CD14-positive monocyte (primary cell): Measurements from ENCODE around the gene CFAP61. TPM values are rescaled to one million over a fixed set of nuclear protein-coding genes. Genes with fewer than 3 reads are reported as not detected.

Source experiments
- DNase-seq, 3 donors: peaks; one replicate each; pipeline ENCODE4 v3.0.0-alpha.2; 2011 to 2022
- H2AFZ ChIP-seq: 2 replicates; pipeline ENCODE4 v1.6.0; 2012; ENCODE audit warnings: mild to moderate bottlenecking, low read depth, low read length, inconsistent platforms; ENCODE audit not compliant: insufficient read depth, poor library complexity, severe bottlenecking
- H3K27ac ChIP-seq, 2 donors: 1 replicate in 1 of 2; 2 replicates in 1 of 2; pipeline ENCODE4 v1.5.1; 2012 to 2013; ENCODE audit warnings: low read length in 2 of 2, control low read depth in 1 of 2, inconsistent platforms in 1 of 2, low read depth in 1 of 2, mild to moderate bottlenecking in 1 of 2
- H3K27me3 ChIP-seq, 2 donors: one replicate each; pipeline versions ENCODE4 v1.6.0 to v1.6.1; 2011 to 2013; ENCODE audit warnings: low read length in 2 of 2; ENCODE audit not compliant: control insufficient read depth in 2 of 2, insufficient read depth in 2 of 2
- H3K36me3 ChIP-seq, 2 donors: replicated peaks in 1 of 2; 1 replicate in 1 of 2; 2 replicates in 1 of 2; pipeline versions ENCODE4 v1.5.1 to v1.6.1; 2012 to 2013; ENCODE audit warnings: low read length in 2 of 2, control low read depth in 1 of 2, inconsistent platforms in 1 of 2, mild to moderate bottlenecking in 1 of 2; ENCODE audit not compliant: insufficient read depth in 2 of 2, control insufficient read depth in 1 of 2
- H3K4me1 ChIP-seq, 2 donors: 1 replicate in 1 of 2; 2 replicates in 1 of 2; pipeline versions ENCODE4 v1.5.1 to v1.6.1; 2012 to 2013; ENCODE audit warnings: low read length in 2 of 2, control low read depth in 1 of 2, inconsistent platforms in 1 of 2, mild to moderate bottlenecking in 1 of 2, moderate library complexity in 1 of 2; ENCODE audit not compliant: insufficient read depth in 2 of 2, control insufficient read depth in 1 of 2
- H3K4me2 ChIP-seq: replicated peaks from 2 replicates; pipeline ENCODE3; 2012; ENCODE audit warnings: low read length, moderate library complexity, mild to moderate bottlenecking; ENCODE audit not compliant: poor library complexity, severe bottlenecking; ENCODE audit errors: extremely low read depth
- H3K4me3 ChIP-seq, 3 experiments: fragments of 200-600 bp in 1 of 3; sonication (generic) in 1 of 3; replicated peaks in 1 of 3; 1 replicate in 2 of 3; 2 replicates in 1 of 3; pipeline ENCODE4 v1.5.1; 2011 to 2013; ENCODE audit warnings: low read length in 3 of 3, mild to moderate bottlenecking in 3 of 3, control low read depth in 2 of 3, low read depth in 2 of 3, inconsistent platforms in 1 of 3, moderate library complexity in 1 of 3
- H3K79me2 ChIP-seq: 2 replicates; pipeline ENCODE4 v1.6.0; 2012; ENCODE audit warnings: mild to moderate bottlenecking, control low read depth, inconsistent platforms, low read length, moderate library complexity; ENCODE audit not compliant: insufficient read depth
- H3K9ac ChIP-seq: 2 replicates; pipeline ENCODE4 v1.6.0; 2017; ENCODE audit warnings: low read length, mild to moderate bottlenecking; ENCODE audit not compliant: insufficient read depth, poor library complexity, severe bottlenecking
- H3K9me3 ChIP-seq, 2 donors: replicated peaks in 1 of 2; 1 replicate in 1 of 2; 2 replicates in 1 of 2; pipeline versions ENCODE4 v1.5.1 to v1.6.1; 2012 to 2013; ENCODE audit warnings: low read length in 2 of 2, control low read depth in 1 of 2; ENCODE audit not compliant: control insufficient read depth in 1 of 2, insufficient read depth in 1 of 2
- H4K20me1 ChIP-seq: 2 replicates; pipeline ENCODE4 v1.6.0; 2012; ENCODE audit warnings: mild to moderate bottlenecking, low read length, control low read depth, moderate library complexity; ENCODE audit not compliant: insufficient read depth
- H3K27ac Mint-ChIP-seq, 7 donors: one replicate each; pipeline ENCODE4 v1.8.0; 2020; ENCODE audit warnings: mild to moderate bottlenecking in 7 of 7, mixed read lengths in 7 of 7, moderate library complexity in 6 of 7, inconsistent platforms in 2 of 7
- H3K27me3 Mint-ChIP-seq, 3 donors: one replicate each; pipeline ENCODE4 v1.8.0; 2021 to 2022; ENCODE audit warnings: low read depth in 3 of 3, mild to moderate bottlenecking in 3 of 3, mixed read lengths in 3 of 3, moderate library complexity in 3 of 3, inconsistent platforms in 1 of 3
- H3K36me3 Mint-ChIP-seq, 2 donors: one replicate each; pipeline ENCODE4 v1.8.0; 2020; ENCODE audit warnings: mixed read lengths in 2 of 2, inconsistent platforms in 1 of 2, mild to moderate bottlenecking in 1 of 2
- H3K4me1 Mint-ChIP-seq: one replicate; pipeline ENCODE4 v1.8.0; 2020; ENCODE audit warnings: mild to moderate bottlenecking, mixed read lengths
- H3K4me3 Mint-ChIP-seq, 2 donors: one replicate each; pipeline ENCODE4 v1.8.0; 2020; ENCODE audit warnings: mild to moderate bottlenecking in 2 of 2, mixed read lengths in 2 of 2, moderate library complexity in 1 of 2
- H3K9me3 Mint-ChIP-seq, 7 donors: one replicate each; pipeline ENCODE4 v1.8.0; 2020 to 2022; ENCODE audit warnings: mixed read lengths in 7 of 7, mild to moderate bottlenecking in 6 of 7, moderate library complexity in 6 of 7, inconsistent platforms in 2 of 7
- WGBS: methylation state at CpG from one replicate; pipeline ENCODE4 v1.1.5; 2013; ENCODE audit warnings: missing lambda C conversion rate; ENCODE audit not compliant: insufficient coverage; 5-methylcytosine and 5-hydroxymethylcytosine counted together
- intact Hi-C, 2 donors: fragments of 100-400 bp; cut with micrococcal nuclease; formaldehyde crosslinking; loops; one replicate each; pipeline versions ENCODE4 v1.15.0 to v1.15.1; 2023
- polyA plus RNA-seq, 3 donors: library from polyadenylated mRNA; depleted of rRNA in 1 of 3; unstranded in 2 of 3; stranded (reverse) in 1 of 3; fragments of 300-500 nt in 2 of 3; fragments of >200 nt in 1 of 3; fragmentation: Illumina TruSeq in 2 of 3; gene quantifications; 1 replicate in 2 of 3; 2 replicates in 1 of 3; pipeline ENCODE4 v1.2.3, GENCODE V29; 2012 to 2021
- TF ChIP-seq, protein P1 (sequence below): fragments of 200-600 bp; IDR thresholded peaks from one replicate; pipeline ENCODE4 v1.8.0; 2022; ENCODE audit warnings: antibody characterized with exemption, mild to moderate bottlenecking

CFAP61 gene
- polyA plus RNA-seq, 3 donors = not detected

DNA sequence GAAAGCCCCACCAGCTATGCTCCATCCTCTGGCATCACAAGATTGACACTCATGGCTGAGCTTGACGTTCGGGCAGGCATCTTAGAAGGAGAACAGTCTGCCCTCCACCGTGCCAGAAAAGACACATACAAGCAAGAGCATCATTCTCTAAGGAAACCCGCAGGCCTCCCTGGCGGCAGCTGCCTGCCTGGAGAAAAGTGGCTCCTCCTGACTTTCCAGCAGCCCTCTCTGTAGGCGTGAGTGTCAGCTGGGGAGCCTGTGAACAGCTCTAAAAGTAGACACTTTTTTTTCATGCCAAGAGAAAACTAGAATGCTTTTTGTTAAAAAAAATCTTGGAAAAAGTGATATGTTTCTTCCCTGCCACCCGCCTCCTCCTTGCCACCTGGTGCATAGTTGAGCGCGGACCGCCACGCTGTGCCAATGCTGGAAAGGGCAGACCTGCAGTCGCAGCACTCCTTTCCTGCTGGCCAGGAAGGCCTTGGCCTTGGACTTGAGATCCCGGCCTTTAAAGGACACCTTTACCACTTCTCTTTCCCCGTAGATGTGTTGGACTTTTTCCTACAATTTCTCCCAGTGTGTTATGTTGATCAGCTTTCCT, 285.9 kb downstream of the CFAP61 start:
- Mint-ChIP-seq H3K36me3 (no peaks in the 10 kb centered on the region), H3K27me3 (peaks cover 2 to 5% (median 2%) of the 10 kb centered on the region in 3 donors), H3K9me3 (peaks cover 0 to 9% (median 4%) of the 10 kb centered on the region in 7 donors), H3K4me1 (peaks cover 16% of the 10 kb centered on the region), H3K27ac (no peak overlapping the region), H3K4me3 (no peak overlapping the region)
- H4K20me1 ChIP-seq = no peaks in the 10 kb centered on the region
- DNase-seq = no peak
- TF ChIP-seq, protein P1, sequence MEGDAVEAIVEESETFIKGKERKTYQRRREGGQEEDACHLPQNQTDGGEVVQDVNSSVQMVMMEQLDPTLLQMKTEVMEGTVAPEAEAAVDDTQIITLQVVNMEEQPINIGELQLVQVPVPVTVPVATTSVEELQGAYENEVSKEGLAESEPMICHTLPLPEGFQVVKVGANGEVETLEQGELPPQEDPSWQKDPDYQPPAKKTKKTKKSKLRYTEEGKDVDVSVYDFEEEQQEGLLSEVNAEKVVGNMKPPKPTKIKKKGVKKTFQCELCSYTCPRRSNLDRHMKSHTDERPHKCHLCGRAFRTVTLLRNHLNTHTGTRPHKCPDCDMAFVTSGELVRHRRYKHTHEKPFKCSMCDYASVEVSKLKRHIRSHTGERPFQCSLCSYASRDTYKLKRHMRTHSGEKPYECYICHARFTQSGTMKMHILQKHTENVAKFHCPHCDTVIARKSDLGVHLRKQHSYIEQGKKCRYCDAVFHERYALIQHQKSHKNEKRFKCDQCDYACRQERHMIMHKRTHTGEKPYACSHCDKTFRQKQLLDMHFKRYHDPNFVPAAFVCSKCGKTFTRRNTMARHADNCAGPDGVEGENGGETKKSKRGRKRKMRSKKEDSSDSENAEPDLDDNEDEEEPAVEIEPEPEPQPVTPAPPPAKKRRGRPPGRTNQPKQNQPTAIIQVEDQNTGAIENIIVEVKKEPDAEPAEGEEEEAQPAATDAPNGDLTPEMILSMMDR = no peak
- H3K4me3 ChIP-seq = no peak overlapping the region
- no peaks in the 10 kb centered on the region for H3K36me3 ChIP-seq
- no peak overlapping the region for H3K27ac ChIP-seq
- peaks cover 0 to 3% of the 10 kb centered on the region in 2 donors for H3K9me3 ChIP-seq
- H3K4me1 ChIP-seq = peaks cover 16 to 19% of the 10 kb centered on the region in 2 donors
- no peak overlapping the region for H2AFZ ChIP-seq
- intact Hi-C loops = no loop called here
- no peak overlapping the region for H3K9ac ChIP-seq
- H3K4me2 ChIP-seq = no peak overlapping the region
- WGBS = 98% methylated on average over 9 of the region's 14 CpGs
- no peaks in the 10 kb centered on the region for H3K27me3 ChIP-seq
- H3K79me2 ChIP-seq = no peaks in the 10 kb centered on the region

DNA sequence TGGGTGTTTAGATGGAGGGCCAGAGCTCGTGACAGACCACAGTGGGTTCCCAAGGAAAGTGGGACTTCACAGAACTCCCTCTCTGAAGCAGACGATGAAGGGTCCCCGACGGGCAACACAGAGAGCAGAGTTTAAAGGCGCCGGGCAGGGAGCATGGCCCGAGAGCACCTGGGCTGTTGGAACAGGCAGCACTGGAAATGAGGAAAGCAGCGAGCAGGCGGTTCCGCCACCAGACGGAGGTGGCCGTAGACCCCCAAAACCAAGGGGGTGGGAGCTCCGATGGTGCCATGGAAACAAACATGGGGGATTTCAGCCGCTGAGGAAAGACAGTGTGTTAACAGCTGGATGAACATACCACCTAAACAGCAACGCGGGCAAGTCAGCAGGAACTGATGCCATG, 288.1 kb downstream of the CFAP61 start:
- H3K4me3 ChIP-seq = no peak overlapping the region
- no peaks in the 10 kb centered on the region for H3K36me3 ChIP-seq
- H3K4me3 Mint-ChIP-seq = peak overlapping the region in 1 of 2 donors; percentile 23
- H3K36me3 Mint-ChIP-seq = no peaks in the 10 kb centered on the region
- H3K9me3 ChIP-seq = peaks cover 0 to 1% of the 10 kb centered on the region in 2 donors
- no peaks in the 10 kb centered on the region for H3K4me1 ChIP-seq
- H3K9me3 Mint-ChIP-seq = peaks cover 0 to 8% (median 3%) of the 10 kb centered on the region in 7 donors
- H2AFZ ChIP-seq = no peak overlapping the region
- DNase-seq = no peak
- H3K27me3 Mint-ChIP-seq = peaks cover 2 to 6% (median 2%) of the 10 kb centered on the region in 3 donors
- intact Hi-C loops = loop anchor here in 1 of 2 donors (10.0 kb wide), 1 partner anchor 106 kb away; no protein-coding TSS in a partner anchor
- TF ChIP-seq, protein P1 = no peak
- no peak overlapping the region for H3K9ac ChIP-seq
- WGBS = 96% methylated on average over 11 of the region's 16 CpGs
- H3K27ac ChIP-seq = no peak overlapping the region
- H3K4me2 ChIP-seq = no peak overlapping the region
- H3K4me1 Mint-ChIP-seq = peaks cover 2% of the 10 kb centered on the region
- no peak overlapping the region for H3K27ac Mint-ChIP-seq
- no peaks in the 10 kb centered on the region for H3K79me2 ChIP-seq
- H4K20me1 ChIP-seq = no peaks in the 10 kb centered on the region
- no peaks in the 10 kb centered on the region for H3K27me3 ChIP-seq
